ENCODE data around the gene CISH. TPM values are rescaled to one million over a fixed set of nuclear protein-coding genes. Genes with fewer than 3 reads are reported as not detected.

Gene CISH
- total and polyA plus RNA-seq, 2 of the 4 experiments (the other 2 are of a cell fraction), result 0.90 to 4.0 TPM

DNA sequence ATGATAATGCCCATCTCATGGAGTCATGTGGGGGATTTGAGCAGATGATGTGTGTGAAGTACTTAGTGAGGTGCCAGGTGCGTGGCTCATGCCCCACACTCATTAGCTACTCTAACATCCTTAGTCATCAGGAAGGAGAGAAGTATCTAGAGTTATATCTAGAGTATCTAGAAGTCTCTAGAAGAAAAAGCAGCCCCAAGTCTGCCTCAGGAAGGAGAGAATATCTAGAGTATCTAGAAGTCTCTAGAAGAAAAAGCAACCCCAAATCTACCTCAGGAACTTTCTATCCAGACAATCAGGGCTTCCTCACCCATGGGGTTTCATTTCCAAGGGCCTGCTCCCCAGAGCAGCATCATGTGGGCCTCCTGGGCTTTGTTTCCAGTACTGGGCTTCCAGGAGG lies 38.4 kb upstream of the CISH start:
- Histone ChIP-seq H3K27me3 (ENCODE audit: control insufficient read depth, insufficient read depth, low read length) (no peaks in the 10 kb centered on the region; the same call in 1 of the 2 replicates), H4K8ac (ENCODE audit: low read depth in 2 of 2, low read length in 2 of 2) (no peak overlapping the region), H2BK120ac (ENCODE audit: low read depth, low read length) (no peak overlapping the region), H3K23ac (ENCODE audit: low read depth, low read length) (no peak overlapping the region), H3K9me1 (ENCODE audit: insufficient read depth, low read length) (no peaks in the 10 kb centered on the region), H3K18ac (ENCODE audit: low read depth, low read length) (no peak overlapping the region), H4K20me1 (ENCODE audit: insufficient read depth, low read length) (no peaks in the 10 kb centered on the region; the same call in 1 of the 2 replicates), H4K5ac (ENCODE audit: low read depth, low read length) (no peak overlapping the region), H2AK5ac (ENCODE audit: low read depth, low read length) (no peak overlapping the region), H2AK9ac (replicated peaks; ENCODE audit: low read depth, low read length, poor library complexity) (no peak overlapping the region), H4K91ac (ENCODE audit: insufficient read depth, low read depth, low read length) (no peak overlapping the region), H3K56ac (ENCODE audit: extremely low read depth, insufficient read depth, low read length) (no peak overlapping the region), H3K4me1 (ENCODE audit: control insufficient read depth, insufficient read depth, low read length) (no peaks in the 10 kb centered on the region), H2BK15ac (ENCODE audit: low read depth, low read length) (no peak overlapping the region), H3K4ac (ENCODE audit: low read depth, low read length) (no peak overlapping the region), H2AFZ (replicated peaks; ENCODE audit: low read length, poor library complexity) (no peak overlapping the region), H3K4me3 (ENCODE audit: insufficient read depth, low read depth, low read length) (no peak overlapping the region), H3K36me3 (ENCODE audit: control insufficient read depth, insufficient read depth, low read length) (no peaks in the 10 kb centered on the region; the same call in 1 of the 2 replicates), H3K14ac (replicated peaks; ENCODE audit: low read depth, low read length) (no peak overlapping the region), H2BK20ac (ENCODE audit: low read depth, low read length) (no peak overlapping the region), H3K4me2 (ENCODE audit: low read depth, low read length) (no peak overlapping the region), H3K79me1 (ENCODE audit: low read depth in 1 of 2, low read length in 2 of 2) (no peaks in the 10 kb centered on the region), H3K27ac (ENCODE audit: insufficient read depth, low read length) (no peak overlapping the region), H3K9ac (ENCODE audit: low read depth, low read length) (no peak overlapping the region), H2BK5ac (ENCODE audit: low read depth, low read length, poor library complexity, severe bottlenecking) (no peak overlapping the region), H3K9me3 (ENCODE audit: control insufficient read depth, insufficient read depth, low read length) (no peaks in the 10 kb centered on the region)
- intact Hi-C loops (cut with micrococcal nuclease) (no loop called here), dilution Hi-C loops (cut with HindIII; ENCODE audit: low sequenced_read_pairs, unreplicated experiment) (no loop called here), in situ Hi-C loops (cut with MboI; ENCODE audit: low sequenced_read_pairs) (no loop called here)
- no TSS peak for BruUV-seq (replicated peaks)
- ChIA-PET CTCF (no interaction called here), POLR2A (ENCODE audit: unreplicated experiment) (no interaction called here)
- DNase-seq, result no peak
- TF ChIP-seq RCOR1 (IDR thresholded peaks at IDR 0.05; ENCODE audit: insufficient replicate concordance, low read length) (no peak), MAZ (IDR thresholded peaks at IDR 0.05; ENCODE audit: borderline replicate concordance, low read depth, low read length) (no peak), CHD1 (IDR thresholded peaks at IDR 0.05; ENCODE audit: low read depth, low read length) (no peak), MXI1 (IDR thresholded peaks at IDR 0.05; ENCODE audit: borderline replicate concordance, low read depth, low read length) (no peak), CEBPB (IDR thresholded peaks at IDR 0.05; ENCODE audit: low read depth, low read length) (no peak), POLR2A (IDR thresholded peaks at IDR 0.05; ENCODE audit: low read depth, low read length) (no peak), NFE2L2 (IDR thresholded peaks at IDR 0.05; ENCODE audit: low read depth, low read length) (no peak), SMC3 (IDR thresholded peaks at IDR 0.05; ENCODE audit: low read depth, low read length) (no peak), RFX5 (IDR thresholded peaks at IDR 0.05; ENCODE audit: low read depth, low read length) (no peak), BHLHE40 (IDR thresholded peaks at IDR 0.05; ENCODE audit: low read depth, low read length) (no peak), MAFK (IDR thresholded peaks at IDR 0.05; ENCODE audit: low read depth, low read length) (no peak), FOS (IDR thresholded peaks at IDR 0.05; ENCODE audit: low read depth, low read length) (no peak), RAD21 (IDR thresholded peaks at IDR 0.05; ENCODE audit: low read length) (no peak)
- TF ChIP-seq, protein P1, sequence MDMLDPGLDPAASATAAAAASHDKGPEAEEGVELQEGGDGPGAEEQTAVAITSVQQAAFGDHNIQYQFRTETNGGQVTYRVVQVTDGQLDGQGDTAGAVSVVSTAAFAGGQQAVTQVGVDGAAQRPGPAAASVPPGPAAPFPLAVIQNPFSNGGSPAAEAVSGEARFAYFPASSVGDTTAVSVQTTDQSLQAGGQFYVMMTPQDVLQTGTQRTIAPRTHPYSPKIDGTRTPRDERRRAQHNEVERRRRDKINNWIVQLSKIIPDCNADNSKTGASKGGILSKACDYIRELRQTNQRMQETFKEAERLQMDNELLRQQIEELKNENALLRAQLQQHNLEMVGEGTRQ (IDR thresholded peaks at IDR 0.05; ENCODE audit: low read depth, low read length), result no peak
- TF ChIP-seq, protein P2, sequence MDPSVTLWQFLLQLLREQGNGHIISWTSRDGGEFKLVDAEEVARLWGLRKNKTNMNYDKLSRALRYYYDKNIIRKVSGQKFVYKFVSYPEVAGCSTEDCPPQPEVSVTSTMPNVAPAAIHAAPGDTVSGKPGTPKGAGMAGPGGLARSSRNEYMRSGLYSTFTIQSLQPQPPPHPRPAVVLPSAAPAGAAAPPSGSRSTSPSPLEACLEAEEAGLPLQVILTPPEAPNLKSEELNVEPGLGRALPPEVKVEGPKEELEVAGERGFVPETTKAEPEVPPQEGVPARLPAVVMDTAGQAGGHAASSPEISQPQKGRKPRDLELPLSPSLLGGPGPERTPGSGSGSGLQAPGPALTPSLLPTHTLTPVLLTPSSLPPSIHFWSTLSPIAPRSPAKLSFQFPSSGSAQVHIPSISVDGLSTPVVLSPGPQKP (IDR thresholded peaks at IDR 0.05; ENCODE audit: borderline replicate concordance, low read depth, low read length), result no peak
- TF ChIP-seq, protein P3, sequence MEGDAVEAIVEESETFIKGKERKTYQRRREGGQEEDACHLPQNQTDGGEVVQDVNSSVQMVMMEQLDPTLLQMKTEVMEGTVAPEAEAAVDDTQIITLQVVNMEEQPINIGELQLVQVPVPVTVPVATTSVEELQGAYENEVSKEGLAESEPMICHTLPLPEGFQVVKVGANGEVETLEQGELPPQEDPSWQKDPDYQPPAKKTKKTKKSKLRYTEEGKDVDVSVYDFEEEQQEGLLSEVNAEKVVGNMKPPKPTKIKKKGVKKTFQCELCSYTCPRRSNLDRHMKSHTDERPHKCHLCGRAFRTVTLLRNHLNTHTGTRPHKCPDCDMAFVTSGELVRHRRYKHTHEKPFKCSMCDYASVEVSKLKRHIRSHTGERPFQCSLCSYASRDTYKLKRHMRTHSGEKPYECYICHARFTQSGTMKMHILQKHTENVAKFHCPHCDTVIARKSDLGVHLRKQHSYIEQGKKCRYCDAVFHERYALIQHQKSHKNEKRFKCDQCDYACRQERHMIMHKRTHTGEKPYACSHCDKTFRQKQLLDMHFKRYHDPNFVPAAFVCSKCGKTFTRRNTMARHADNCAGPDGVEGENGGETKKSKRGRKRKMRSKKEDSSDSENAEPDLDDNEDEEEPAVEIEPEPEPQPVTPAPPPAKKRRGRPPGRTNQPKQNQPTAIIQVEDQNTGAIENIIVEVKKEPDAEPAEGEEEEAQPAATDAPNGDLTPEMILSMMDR (conservative IDR thresholded peaks at IDR 0.05; ENCODE audit: low read depth, low read length), result no peak
- ATAC-seq (ENCODE audit: low read depth), result no peak
- no CpG with 5 or more reads among the region's 1 CpG for WGBS, 2 experiments (ENCODE audit: extremely low coverage in 2 of 2, insufficient read length in 1 of 2)
